ENCODE results near the gene COL5A1. TPM values are rescaled to one million over a fixed set of nuclear protein-coding genes. Genes with fewer than 3 reads are reported as not detected.
A peak's percentile ranks its signal among the peaks of the same experiment; 100 is the strongest.

Gene COL5A1
- total RNA-seq, 2 donors from 2014 or later, result 10.9 to 21.7 TPM

- no peaks in the 10 kb centered on the region for H3K27me3 ChIP-seq
- peak; percentile 83 for TF ChIP-seq CTCF (IDR thresholded peaks at IDR 0.05)
- intact Hi-C loops (cut with DNase I), result no loop called here
- no peak overlapping the region for H3K4me3 ChIP-seq
- DNase-seq, result peak; percentile 61
- H3K9ac ChIP-seq (ENCODE audit: low read depth in 2 of 2, low read length in 2 of 2), result no peak overlapping the region
- H3K4me1 ChIP-seq, result no peaks in the 10 kb centered on the region
- no peaks in the 10 kb centered on the region for H3K36me3 ChIP-seq
- H3K27ac ChIP-seq, result no peak overlapping the region
- no peaks in the 10 kb centered on the region for H3K9me3 ChIP-seq
Observed at GRCh38 chr9:134689321-134690181, 47.9 kb downstream of the COL5A1 start.

GRCh38 chr9:134690301-134690751, 48.7 kb downstream of the COL5A1 start:
- H3K4me3 ChIP-seq, result no peak overlapping the region
- no peaks in the 10 kb centered on the region for H3K4me1 ChIP-seq
- no peaks in the 10 kb centered on the region for H3K27me3 ChIP-seq
- intact Hi-C loops (cut with DNase I), result no loop called here
- H3K9me3 ChIP-seq, result no peaks in the 10 kb centered on the region
- no peak overlapping the region for H3K9ac ChIP-seq (ENCODE audit: low read depth in 2 of 2, low read length in 2 of 2)
- no peak overlapping the region for H3K27ac ChIP-seq
- TF ChIP-seq CTCF (IDR thresholded peaks at IDR 0.05), result no peak
- no peaks in the 10 kb centered on the region for H3K36me3 ChIP-seq
- DNase-seq, result no peak

- no peak for TF ChIP-seq CTCF (IDR thresholded peaks at IDR 0.05)
- Histone ChIP-seq H3K9me3 (no peaks in the 10 kb centered on the region), H3K27me3 (no peaks in the 10 kb centered on the region), H3K36me3 (no peaks in the 10 kb centered on the region), H3K9ac (ENCODE audit: low read depth in 2 of 2, low read length in 2 of 2) (no peak overlapping the region), H3K4me1 (no peaks in the 10 kb centered on the region), H3K4me3 (no peak overlapping the region), H3K27ac (no peak overlapping the region)
- DNase-seq, result no peak
- intact Hi-C loops (cut with DNase I), result no loop called here
Observed at GRCh38 chr9:134690946-134691694, 49.5 kb downstream of the COL5A1 start.

- Histone ChIP-seq H3K36me3 (no peaks in the 10 kb centered on the region), H3K27me3 (no peaks in the 10 kb centered on the region), H3K9me3 (no peaks in the 10 kb centered on the region), H3K9ac (ENCODE audit: low read depth in 2 of 2, low read length in 2 of 2) (no peak overlapping the region), H3K27ac (no peak overlapping the region), H3K4me1 (no peaks in the 10 kb centered on the region), H3K4me3 (no peak overlapping the region)
- intact Hi-C loops (cut with DNase I), result no loop called here
- no peak for DNase-seq
- TF ChIP-seq CTCF (IDR thresholded peaks at IDR 0.05), result no peak
Observed at GRCh38 chr9:134691695-134692572, 50.3 kb downstream of the COL5A1 start.

- H3K9me3 ChIP-seq, result no peaks in the 10 kb centered on the region
- no peak overlapping the region for H3K9ac ChIP-seq (ENCODE audit: low read depth in 2 of 2, low read length in 2 of 2)
- no peak overlapping the region for H3K4me3 ChIP-seq
- TF ChIP-seq CTCF (IDR thresholded peaks at IDR 0.05), result no peak
- no peak for DNase-seq
- H3K36me3 ChIP-seq, result no peaks in the 10 kb centered on the region
- no peaks in the 10 kb centered on the region for H3K27me3 ChIP-seq
- no peaks in the 10 kb centered on the region for H3K4me1 ChIP-seq
- intact Hi-C loops (cut with DNase I), result no loop called here
- no peak overlapping the region for H3K27ac ChIP-seq
Observed at GRCh38 chr9:134692573-134692860, 50.9 kb downstream of the COL5A1 start.

Data from colonic mucosa (tissue), 4 donors.